SK-N-SH (cell line): ENCODE results near the gene INHBA.

Experiments
- NRF1 ChIP-seq: IDR thresholded peaks from 2 replicates; pipeline ENCODE4 v1.6.1; 2012; ENCODE audit warnings: low read depth, mild to moderate bottlenecking, low read length
- RAD21 ChIP-seq: IDR thresholded peaks from 2 replicates; pipeline ENCODE4 v1.6.1; 2012; ENCODE audit warnings: mild to moderate bottlenecking, low read length
- RXRA ChIP-seq: IDR thresholded peaks from 2 replicates; pipeline ENCODE4 v1.4.0; 2012; ENCODE audit warnings: low read depth, mild to moderate bottlenecking, borderline replicate concordance
- TF ChIP-seq, protein P1 (sequence below): fragments of 200-600 bp; sonication (generic); IDR thresholded peaks from 2 replicates; pipeline ENCODE4 v1.6.1; 2017; ENCODE audit warnings: antibody characterized with exemption, mild to moderate bottlenecking, moderate library complexity

DNA sequence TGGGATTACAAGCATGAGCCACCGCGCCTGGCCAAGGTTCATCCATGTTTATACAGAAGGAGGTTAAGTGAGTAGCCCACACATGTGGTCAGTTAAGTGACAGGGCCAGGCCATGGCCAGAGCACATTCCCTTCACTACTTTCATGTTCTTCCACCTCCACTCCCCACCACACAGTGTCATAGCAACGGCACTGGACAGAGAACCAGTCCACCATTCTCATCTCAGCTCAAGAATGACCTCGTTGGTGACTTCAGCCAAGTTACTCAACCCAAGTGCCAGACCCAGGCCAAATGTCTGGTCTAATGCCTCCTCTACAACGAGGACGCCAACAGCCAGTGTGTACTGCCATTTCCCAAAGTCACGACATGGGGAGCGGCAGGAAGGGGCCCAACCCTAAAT, 62.4 kb downstream of the INHBA start:
- TF ChIP-seq RAD21, result no peak
- no peak for TF ChIP-seq RXRA
- no peak for TF ChIP-seq NRF1
- TF ChIP-seq, protein P1, sequence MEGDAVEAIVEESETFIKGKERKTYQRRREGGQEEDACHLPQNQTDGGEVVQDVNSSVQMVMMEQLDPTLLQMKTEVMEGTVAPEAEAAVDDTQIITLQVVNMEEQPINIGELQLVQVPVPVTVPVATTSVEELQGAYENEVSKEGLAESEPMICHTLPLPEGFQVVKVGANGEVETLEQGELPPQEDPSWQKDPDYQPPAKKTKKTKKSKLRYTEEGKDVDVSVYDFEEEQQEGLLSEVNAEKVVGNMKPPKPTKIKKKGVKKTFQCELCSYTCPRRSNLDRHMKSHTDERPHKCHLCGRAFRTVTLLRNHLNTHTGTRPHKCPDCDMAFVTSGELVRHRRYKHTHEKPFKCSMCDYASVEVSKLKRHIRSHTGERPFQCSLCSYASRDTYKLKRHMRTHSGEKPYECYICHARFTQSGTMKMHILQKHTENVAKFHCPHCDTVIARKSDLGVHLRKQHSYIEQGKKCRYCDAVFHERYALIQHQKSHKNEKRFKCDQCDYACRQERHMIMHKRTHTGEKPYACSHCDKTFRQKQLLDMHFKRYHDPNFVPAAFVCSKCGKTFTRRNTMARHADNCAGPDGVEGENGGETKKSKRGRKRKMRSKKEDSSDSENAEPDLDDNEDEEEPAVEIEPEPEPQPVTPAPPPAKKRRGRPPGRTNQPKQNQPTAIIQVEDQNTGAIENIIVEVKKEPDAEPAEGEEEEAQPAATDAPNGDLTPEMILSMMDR, result no peak
